Measurements from ENCODE around the gene NTHL1.
"Not testable (repeated sequence)": the region's sequence is repeated elsewhere in the genome, so short reads cannot be mapped to it uniquely, and the experiment has no call there.

The NTHL1 gene

DNA sequence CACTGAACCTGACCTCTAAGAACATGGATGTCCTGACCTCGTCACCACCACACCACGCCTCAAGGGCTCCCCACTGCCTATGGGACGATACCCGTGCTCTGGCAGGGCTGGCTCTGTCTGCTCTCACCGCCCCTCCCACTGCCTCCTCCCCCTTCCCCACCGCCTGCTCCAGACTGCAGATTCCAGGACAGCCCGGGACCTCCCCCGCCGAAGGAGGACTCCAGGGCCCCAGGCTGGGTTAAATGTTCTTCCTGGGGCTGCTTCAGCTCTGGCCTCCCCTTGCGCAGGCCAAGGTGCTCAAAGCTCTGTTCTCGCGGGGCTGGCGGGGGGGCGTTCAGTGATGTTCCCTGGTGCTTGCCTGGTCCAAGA lies 24.9 kb downstream of the NTHL1 start:
- Mint-ChIP-seq H3K9me3 (no peaks in the 10 kb centered on the region), H3K27me3 (peaks cover 11% of the 10 kb centered on the region), H3K4me3 (peak overlapping the region; percentile 27), H3K36me3 (no peaks in the 10 kb centered on the region), H3K4me1 (peaks cover 4% of the 10 kb centered on the region), H3K27ac (peak overlapping the region; percentile 25)

DNA sequence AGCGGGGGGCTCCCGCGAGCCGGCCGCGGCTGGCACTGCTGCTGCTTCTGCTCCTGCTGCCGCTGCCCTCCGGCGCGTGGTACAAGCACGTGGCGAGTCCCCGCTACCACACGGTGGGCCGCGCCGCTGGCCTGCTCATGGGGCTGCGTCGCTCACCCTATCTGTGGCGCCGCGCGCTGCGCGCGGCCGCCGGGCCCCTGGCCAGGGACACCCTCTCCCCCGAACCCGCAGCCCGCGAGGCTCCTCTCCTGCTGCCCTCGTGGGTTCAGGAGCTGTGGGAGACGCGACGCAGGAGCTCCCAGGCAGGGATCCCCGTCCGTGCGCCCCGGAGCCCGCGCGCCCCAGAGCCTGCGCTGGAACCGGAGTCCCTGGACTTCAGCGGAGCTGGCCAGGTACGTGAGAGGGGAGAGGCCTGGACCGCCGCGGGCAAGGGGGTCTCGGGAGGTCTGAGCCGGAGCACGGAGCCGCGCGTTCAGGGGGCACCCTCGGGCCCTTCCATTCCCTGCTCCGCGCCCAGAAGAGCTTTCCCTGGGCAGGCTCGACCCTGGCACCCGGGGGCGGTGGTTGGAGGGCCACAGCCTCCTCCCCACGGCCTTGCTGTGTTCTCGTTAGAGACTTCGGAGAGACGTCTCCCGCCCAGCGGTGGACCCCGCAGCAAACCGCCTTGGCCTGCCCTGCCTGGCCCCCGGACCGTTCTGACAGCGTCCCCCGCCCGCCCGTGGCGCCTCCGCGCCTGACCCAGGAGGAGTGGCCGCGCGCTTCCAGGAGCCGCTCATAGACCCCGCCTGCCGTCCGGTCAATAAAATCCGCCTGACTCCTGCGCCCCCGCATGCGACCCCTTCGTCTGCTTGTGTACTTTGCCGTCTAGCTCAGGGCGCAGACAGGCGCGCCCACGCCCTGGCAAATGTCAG lies 27.5 kb downstream of the NTHL1 start:
- Mint-ChIP-seq H3K27ac (no peak overlapping the region), H3K36me3 (no peaks in the 10 kb centered on the region), H3K27me3 (peaks cover 11% of the 10 kb centered on the region), H3K4me1 (no peaks in the 10 kb centered on the region), H3K4me3 (no peak overlapping the region), H3K9me3 (no peaks in the 10 kb centered on the region)

DNA sequence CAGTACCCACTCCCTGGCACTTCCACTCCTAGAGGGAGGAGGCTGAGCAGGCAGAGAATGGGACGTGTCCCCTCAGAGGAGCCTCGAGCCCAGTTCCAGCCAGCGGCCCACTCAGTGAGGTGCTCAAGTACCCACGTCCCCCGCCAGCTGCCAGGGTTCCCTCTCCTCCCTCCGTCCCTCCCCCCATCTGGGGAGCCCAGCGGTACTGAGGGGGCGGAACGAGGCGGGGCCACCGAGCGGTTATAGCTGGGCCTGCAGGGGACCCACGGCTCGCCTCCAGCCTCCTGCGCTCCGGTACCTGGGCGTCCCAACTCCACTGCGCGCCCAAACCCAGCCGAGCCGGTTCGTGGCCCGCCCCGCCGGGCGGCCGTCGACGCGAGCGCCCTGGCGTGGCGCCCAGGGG lies 28.1 kb downstream of the NTHL1 start, which contains the start of gene NPW:
Gene NPW, plus strand, starts transcription at position 268 of the 403 bp plus-strand sequence.
- Mint-ChIP-seq H3K9me3 (no peaks in the 10 kb centered on the region), H3K27ac (no peak within 1 kb of the TSS), H3K27me3 (peaks cover 11% of the 10 kb centered on the region), H3K4me1 (no peaks in the 10 kb centered on the region), H3K36me3 (no peaks in the 10 kb centered on the region), H3K4me3 (no peak within 1 kb of the TSS)

GRCh38 chr16:2016407-2016922 lies 31.2 kb downstream of the NTHL1 start:
- Mint-ChIP-seq H3K4me3 (no peak overlapping the region), H3K9me3 (no peaks in the 10 kb centered on the region), H3K27me3 (peaks cover 7% of the 10 kb centered on the region), H3K4me1 (no peaks in the 10 kb centered on the region), H3K27ac (no peak overlapping the region), H3K36me3 (no peaks in the 10 kb centered on the region)

- Mint-ChIP-seq H3K4me3 (no peak overlapping the region), H3K4me1 (no peaks in the 10 kb centered on the region), H3K36me3 (no peaks in the 10 kb centered on the region), H3K27ac (no peak overlapping the region), H3K27me3 (peaks cover 7% of the 10 kb centered on the region), H3K9me3 (no peaks in the 10 kb centered on the region)
Measured at GRCh38 chr16:2015947-2016208, 31.8 kb downstream of the NTHL1 start.

DNA sequence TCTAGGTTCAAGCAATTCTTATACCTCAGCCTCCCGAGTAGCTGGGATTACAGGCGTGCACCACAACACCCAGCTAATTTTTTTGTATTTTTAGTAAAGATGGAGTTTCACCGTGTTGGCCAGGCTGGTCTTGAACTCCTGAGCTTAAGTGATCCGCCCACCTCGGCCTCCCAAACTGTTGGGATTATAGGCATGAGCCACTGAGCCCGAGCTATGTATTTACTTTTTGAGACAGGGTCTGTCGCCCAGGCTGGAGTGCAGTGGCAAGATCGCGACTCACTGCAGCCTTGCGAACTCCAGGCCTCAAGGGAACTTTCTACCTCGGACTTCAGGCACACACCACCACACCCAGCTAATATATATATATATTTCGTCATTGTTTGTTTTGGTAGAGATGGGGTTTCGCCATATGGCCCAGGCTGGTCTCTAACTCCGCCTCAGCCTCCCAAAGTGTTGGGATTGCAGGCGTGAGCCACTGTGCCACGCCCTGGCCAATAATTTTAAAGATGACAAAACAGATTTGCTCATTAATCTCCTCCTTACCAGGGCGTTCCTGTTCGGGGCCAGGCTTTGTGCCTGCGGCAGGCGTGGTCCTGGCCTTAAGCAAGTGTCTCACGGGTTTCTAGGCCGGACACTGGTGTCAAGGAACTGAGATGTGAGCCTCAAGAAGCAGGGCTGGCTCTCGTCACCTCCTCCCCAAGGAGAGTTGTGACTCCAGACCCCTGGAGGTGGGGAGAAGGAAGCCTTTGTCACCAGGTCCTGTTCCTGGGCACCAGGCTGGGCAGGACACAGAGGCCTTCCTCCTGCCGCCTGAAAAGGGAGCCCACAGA lies 32.3 kb downstream of the NTHL1 start:
- Mint-ChIP-seq H3K36me3 (no peaks in the 10 kb centered on the region), H3K4me1 (peaks cover 2% of the 10 kb centered on the region), H3K9me3 (no peaks in the 10 kb centered on the region), H3K4me3 (no peak overlapping the region), H3K27ac (no peak overlapping the region), H3K27me3 (peaks cover 3% of the 10 kb centered on the region)

GRCh38 chr16:2013527-2013926 lies 34.1 kb downstream of the NTHL1 start:
- H3K27ac Mint-ChIP-seq: no peak overlapping the region
- no peaks in the 10 kb centered on the region for H3K9me3 Mint-ChIP-seq
- no peaks in the 10 kb centered on the region for H3K27me3 Mint-ChIP-seq
- peaks cover 9% of the 10 kb centered on the region for H3K4me1 Mint-ChIP-seq
- no peaks in the 10 kb centered on the region for H3K36me3 Mint-ChIP-seq
- no peak overlapping the region for H3K4me3 Mint-ChIP-seq

GRCh38 chr16:2011726-2012125 lies 35.9 kb downstream of the NTHL1 start:
- H3K36me3 Mint-ChIP-seq, H3K27me3 Mint-ChIP-seq, H3K27ac Mint-ChIP-seq, H3K4me3 Mint-ChIP-seq, H3K9me3 Mint-ChIP-seq: not testable (repeated sequence)
- peaks cover 27% of the 10 kb centered on the region for H3K4me1 Mint-ChIP-seq

DNA sequence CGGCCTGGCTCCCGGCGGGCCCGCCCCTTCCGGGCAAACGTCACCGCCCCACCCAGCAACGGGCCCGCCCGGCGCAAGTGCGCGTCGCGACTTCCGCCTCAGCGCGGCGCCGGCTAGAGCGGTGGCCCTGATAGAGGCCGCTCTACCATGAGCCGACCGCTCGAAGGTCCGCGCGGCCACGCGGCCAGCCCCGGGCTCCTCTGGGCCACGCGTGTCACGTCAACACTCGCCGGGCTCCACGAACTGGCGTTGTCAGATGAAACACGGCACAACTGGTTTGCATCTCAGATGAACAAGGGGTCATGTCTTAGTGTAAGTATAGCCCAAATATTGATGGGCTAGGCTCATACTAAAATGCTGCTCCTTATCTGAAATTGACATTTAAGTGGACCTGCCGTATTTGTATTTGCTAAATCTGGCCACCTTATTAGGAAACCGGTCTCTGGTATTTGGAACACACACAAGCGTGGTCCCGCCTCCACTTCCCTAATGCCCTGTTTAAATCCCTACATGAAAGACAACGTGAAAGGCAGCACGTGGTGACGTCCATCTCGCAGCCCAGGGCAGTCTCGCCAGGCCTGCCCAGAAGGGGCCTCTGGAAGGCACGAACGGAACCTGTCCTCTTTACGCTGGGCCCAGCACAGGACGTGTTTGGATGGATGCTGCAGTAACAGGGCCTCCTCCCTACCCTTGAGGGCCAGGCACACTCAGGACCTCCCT lies 37.7 kb downstream of the NTHL1 start, which contains the start of gene ZNF598:
Gene ZNF598, minus strand, starts transcription at position 31 of the 720 bp plus-strand sequence.
- Mint-ChIP-seq H3K27ac (peak within 1 kb of the TSS; percentile 93), H3K4me1 (peaks cover 34% of the 10 kb centered on the region)

DNA sequence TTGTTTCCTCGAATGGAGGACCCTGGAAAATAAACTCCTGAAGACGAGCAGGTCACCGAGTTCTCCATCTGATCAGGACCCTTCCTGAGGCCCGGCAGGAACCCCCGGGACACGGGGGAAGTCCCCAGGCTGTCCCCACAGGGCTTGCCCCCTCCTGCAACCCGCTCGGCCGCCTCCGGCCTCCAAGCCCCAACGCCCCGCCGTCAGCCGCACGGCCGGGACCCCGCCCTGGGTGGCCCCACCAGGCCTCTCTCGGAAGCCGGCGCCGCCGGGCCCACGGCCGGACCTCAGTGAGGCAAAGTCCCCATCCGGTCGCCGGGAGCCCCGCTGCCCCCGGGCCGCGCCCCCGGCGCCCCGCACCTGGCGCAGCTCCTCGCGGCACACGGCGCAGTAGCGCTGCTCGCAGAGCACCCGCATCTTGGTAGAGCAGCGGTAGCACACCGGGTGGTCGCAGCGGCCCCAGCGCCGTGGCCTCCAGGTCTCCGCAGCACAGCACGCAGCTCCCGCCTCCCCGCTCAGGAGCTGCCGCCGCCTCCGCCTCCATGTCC lies 38.4 kb downstream of the NTHL1 start:
- Mint-ChIP-seq H3K9me3 (no peaks in the 10 kb centered on the region), H3K4me1 (peaks cover 36% of the 10 kb centered on the region), H3K27me3 (no peaks in the 10 kb centered on the region), H3K36me3 (peaks cover 2% of the 10 kb centered on the region), H3K27ac (no peak overlapping the region), H3K4me3 (peak overlapping the region; percentile 95)

More for the DNA sequence above, 37.7 kb downstream of the NTHL1 start, which contains the start of gene ZNF598:
- Mint-ChIP-seq H3K27me3 (no peaks in the 10 kb centered on the region), H3K4me3 (peak within 1 kb of the TSS; percentile 95), H3K9me3 (no peaks in the 10 kb centered on the region), H3K36me3 (peaks cover 2% of the 10 kb centered on the region)

DNA sequence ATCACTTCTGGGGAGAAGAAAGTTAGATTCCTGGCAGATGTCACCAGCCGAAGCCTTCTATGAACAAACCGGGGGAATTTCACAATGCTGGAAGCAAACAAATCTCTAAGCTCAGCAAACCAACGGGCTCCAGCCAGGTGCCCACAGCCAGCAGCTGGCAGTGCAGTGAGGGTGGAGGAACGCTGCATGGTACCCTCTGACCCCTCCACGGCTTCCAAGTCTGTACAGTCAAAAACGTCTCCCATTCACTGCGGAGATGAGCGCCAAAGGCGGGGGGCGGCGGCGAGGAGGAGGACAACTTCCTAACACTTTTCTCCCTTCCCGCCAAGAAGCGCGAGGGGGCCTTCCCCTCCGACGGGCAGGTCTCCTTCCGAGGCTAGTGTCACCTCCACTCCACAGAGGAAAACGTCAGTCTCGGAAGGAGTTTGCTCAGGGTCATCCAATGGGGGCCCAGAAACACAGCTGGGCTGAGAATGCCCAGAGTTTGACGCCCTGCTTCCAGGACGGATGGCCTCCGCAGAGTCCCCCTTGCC lies 38.9 kb downstream of the NTHL1 start:
- H3K27me3 Mint-ChIP-seq: no peaks in the 10 kb centered on the region
- no peaks in the 10 kb centered on the region for H3K9me3 Mint-ChIP-seq
- H3K4me3 Mint-ChIP-seq: peak overlapping the region; percentile 95
- H3K27ac Mint-ChIP-seq: peak overlapping the region; percentile 55
- peaks cover 2% of the 10 kb centered on the region for H3K36me3 Mint-ChIP-seq
- peaks cover 40% of the 10 kb centered on the region for H3K4me1 Mint-ChIP-seq

GRCh38 chr16:2008009-2008526 lies 39.6 kb downstream of the NTHL1 start:
- Mint-ChIP-seq H3K4me1 (peaks cover 40% of the 10 kb centered on the region), H3K4me3 (peak overlapping the region; percentile 95), H3K27me3 (no peaks in the 10 kb centered on the region), H3K27ac (peak overlapping the region; percentile 46), H3K36me3 (peaks cover 2% of the 10 kb centered on the region), H3K9me3 (no peaks in the 10 kb centered on the region)

- Mint-ChIP-seq H3K27me3 (no peaks in the 10 kb centered on the region), H3K9me3 (no peaks in the 10 kb centered on the region), H3K4me3 (peak overlapping the region; percentile 95), H3K4me1 (peaks cover 40% of the 10 kb centered on the region), H3K27ac (no peak overlapping the region), H3K36me3 (peaks cover 2% of the 10 kb centered on the region)
Measured at GRCh38 chr16:2007081-2007836, 40.4 kb downstream of the NTHL1 start.

DNA sequence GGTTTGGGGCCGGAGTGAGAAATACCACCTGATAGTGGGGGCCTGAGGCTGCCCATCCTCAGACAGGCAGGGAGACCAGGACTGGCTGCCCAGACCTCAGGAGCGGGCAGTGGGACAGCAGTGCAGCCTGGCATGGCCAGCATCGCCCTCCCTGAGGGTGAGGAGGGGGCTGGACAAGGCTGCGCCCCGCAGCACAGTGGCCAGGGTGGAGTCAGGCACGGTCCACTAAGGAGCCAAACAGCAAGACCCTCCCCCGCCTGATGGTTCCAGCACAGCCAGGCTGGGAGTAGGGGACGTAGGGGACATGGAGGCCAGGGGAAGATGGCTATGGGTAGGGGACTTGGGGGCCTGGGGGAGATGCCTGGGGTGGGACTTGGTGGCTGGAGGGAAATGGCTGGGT lies 41.3 kb downstream of the NTHL1 start:
- Mint-ChIP-seq H3K4me1 (peaks cover 40% of the 10 kb centered on the region), H3K27me3 (no peaks in the 10 kb centered on the region), H3K9me3 (no peaks in the 10 kb centered on the region), H3K36me3 (peaks cover 2% of the 10 kb centered on the region), H3K4me3 (peak overlapping the region; percentile 26), H3K27ac (no peak overlapping the region)
